ENCODE data around the gene SDCCAG8.

The SDCCAG8 gene

GRCh38 chr1:243354511-243355153, 98.8 kb downstream of the SDCCAG8 start:
- DNase-seq (ENCODE audit: low read depth), result no peak
- TF ChIP-seq CTCF (IDR thresholded peaks at IDR 0.05; ENCODE audit: control insufficient read depth, insufficient read depth, low read depth, low read length, missing control alignments), result no peak
- no peak overlapping the region for H3K4me3 ChIP-seq (ENCODE audit: control insufficient read depth, low read depth, low read length)

GRCh38 chr1:243363832-243364231, 108.0 kb downstream of the SDCCAG8 start:
- H3K4me3 ChIP-seq (ENCODE audit: control insufficient read depth, low read depth, low read length), result no peak overlapping the region
- no peak for TF ChIP-seq CTCF (IDR thresholded peaks at IDR 0.05; ENCODE audit: control insufficient read depth, insufficient read depth, low read depth, low read length, missing control alignments)
- no peak for DNase-seq (ENCODE audit: low read depth)

GRCh38 chr1:243364330-243364729, 108.5 kb downstream of the SDCCAG8 start:
- DNase-seq (ENCODE audit: low read depth), result no peak
- no peak overlapping the region for H3K4me3 ChIP-seq (ENCODE audit: control insufficient read depth, low read depth, low read length)
- TF ChIP-seq CTCF (IDR thresholded peaks at IDR 0.05; ENCODE audit: control insufficient read depth, insufficient read depth, low read depth, low read length, missing control alignments), result no peak

GRCh38 chr1:243364866-243365265, 109.0 kb downstream of the SDCCAG8 start:
- no peak overlapping the region for H3K4me3 ChIP-seq (ENCODE audit: control insufficient read depth, low read depth, low read length)
- TF ChIP-seq CTCF (IDR thresholded peaks at IDR 0.05; ENCODE audit: control insufficient read depth, insufficient read depth, low read depth, low read length, missing control alignments), result no peak
- no peak for DNase-seq (ENCODE audit: low read depth)

- H3K4me3 ChIP-seq (ENCODE audit: control insufficient read depth, low read depth, low read length), result no peak overlapping the region
- no peak for TF ChIP-seq CTCF (IDR thresholded peaks at IDR 0.05; ENCODE audit: control insufficient read depth, insufficient read depth, low read depth, low read length, missing control alignments)
- no peak for DNase-seq (ENCODE audit: low read depth)
These were observed 111.5 kb downstream of the SDCCAG8 start for GRCh38 chr1:243367314-243367713.

- H3K4me3 ChIP-seq (ENCODE audit: control insufficient read depth, low read depth, low read length), result no peak overlapping the region
- TF ChIP-seq CTCF (IDR thresholded peaks at IDR 0.05; ENCODE audit: control insufficient read depth, insufficient read depth, low read depth, low read length, missing control alignments), result no peak
These were observed 118.6 kb downstream of the SDCCAG8 start for GRCh38 chr1:243374412-243374811.

More at GRCh38 chr1:243374412-243374811, 118.6 kb downstream of the SDCCAG8 start:
- DNase-seq (ENCODE audit: low read depth), result no peak
